Lower lobe of right lung (tissue), 2 donors: ENCODE measurements around the gene SPDYE3. TPM values are rescaled to one million over a fixed set of nuclear protein-coding genes. Genes with fewer than 3 reads are reported as not detected.
"Not testable (repeated sequence)": the region's sequence is repeated elsewhere in the genome, so short reads cannot be mapped to it uniquely, and the experiment has no call there.

Experiments used
- ATAC-seq, 2 donors: fragments of 200-7000 bp; cut with Tn5 transposase; one replicate each; pipeline ENCODE4 v1.9.1; 2020 to 2022; ENCODE audit warnings: mild to moderate bottlenecking in 2 of 2, moderate library complexity in 2 of 2
- DNase-seq: peaks from one replicate; pipeline ENCODE4 v3.0.0-alpha.2; 2020
- H3K27ac ChIP-seq: fragments of 200-600 bp; one replicate; pipeline ENCODE4 v1.8.0; 2022
- H3K27me3 ChIP-seq: fragments of 200-600 bp; one replicate; pipeline ENCODE4 v1.8.0; 2022; ENCODE audit warnings: low read depth
- H3K36me3 ChIP-seq: fragments of 200-600 bp; one replicate; pipeline ENCODE4 v1.8.0; 2022; ENCODE audit warnings: mild to moderate bottlenecking
- H3K4me1 ChIP-seq: fragments of 200-600 bp; one replicate; pipeline ENCODE4 v1.8.0; 2022
- H3K4me3 ChIP-seq: fragments of 200-600 bp; one replicate; pipeline ENCODE4 v1.8.0; 2022; ENCODE audit warnings: mild to moderate bottlenecking
- H3K9me3 ChIP-seq: fragments of 200-600 bp; one replicate; pipeline ENCODE4 v1.8.0; 2022
- intact Hi-C: fragments of 100-400 bp; cut with DNase I; formaldehyde crosslinking; loops from one replicate; pipeline ENCODE4 v1.11.0; 2022
- total RNA-seq: library from RNA; stranded (reverse); fragmentation: NEBNext Ultra II Directional; extraction: Animal tissue kit (Norgen Biotek cat#: 25700); gene quantifications from one replicate; pipeline ENCODE4 v1.2.1, GENCODE V29; 2021
- donor health status: DM: no; HTN: yes; CAD: no; lungs with severe emphysema.

The SPDYE3 gene
- total RNA-seq, 1 donor from 2014 or later = not detected

DNA sequence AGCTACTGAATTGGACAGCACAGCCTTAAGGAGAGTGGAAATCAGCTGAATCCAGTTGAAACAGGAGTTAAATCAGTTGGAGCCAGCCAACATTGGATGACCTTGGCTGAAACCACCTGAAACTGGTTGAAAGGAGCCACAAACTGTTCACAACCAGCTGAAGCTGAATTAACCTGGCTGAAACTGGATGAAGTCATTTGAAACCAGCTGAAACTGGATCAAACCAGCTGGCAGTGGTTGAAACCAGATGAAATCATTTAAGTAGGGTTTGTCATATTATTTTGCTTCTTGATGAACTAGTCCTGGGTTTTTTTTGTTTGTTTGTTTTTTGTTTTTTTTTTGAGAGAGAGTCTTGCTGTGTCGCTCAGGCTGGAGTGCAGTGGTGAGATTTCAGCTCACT is 15.3 kb upstream of the SPDYE3 start:
- H3K27me3 ChIP-seq, intact Hi-C loops, H3K9me3 ChIP-seq, ATAC-seq, H3K27ac ChIP-seq, H3K36me3 ChIP-seq, H3K4me1 ChIP-seq, DNase-seq, H3K4me3 ChIP-seq: not testable (repeated sequence)

DNA sequence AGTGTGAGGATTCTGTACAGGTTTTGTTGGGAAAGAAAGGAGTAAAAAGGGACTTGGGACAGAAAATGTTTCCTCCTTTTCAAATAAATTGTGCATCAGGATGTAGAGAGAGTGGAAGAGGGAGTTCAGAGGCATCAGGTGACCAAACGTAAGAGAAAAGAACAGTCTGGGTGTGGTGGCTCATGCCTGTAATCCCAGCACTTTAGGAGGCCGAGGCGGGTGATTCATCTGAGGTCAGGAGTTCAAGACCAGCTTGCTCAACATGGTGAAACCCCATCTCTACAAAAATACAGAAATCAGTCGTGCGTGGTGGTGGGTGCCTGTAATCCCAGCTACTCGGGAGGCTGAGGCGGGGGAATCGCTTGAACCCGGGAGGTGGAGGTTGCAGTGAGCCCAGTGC is 12.2 kb upstream of the SPDYE3 start:
- DNase-seq, ATAC-seq, H3K4me3 ChIP-seq, H3K4me1 ChIP-seq, H3K27me3 ChIP-seq, intact Hi-C loops, H3K27ac ChIP-seq, H3K36me3 ChIP-seq, H3K9me3 ChIP-seq: not testable (repeated sequence)

DNA sequence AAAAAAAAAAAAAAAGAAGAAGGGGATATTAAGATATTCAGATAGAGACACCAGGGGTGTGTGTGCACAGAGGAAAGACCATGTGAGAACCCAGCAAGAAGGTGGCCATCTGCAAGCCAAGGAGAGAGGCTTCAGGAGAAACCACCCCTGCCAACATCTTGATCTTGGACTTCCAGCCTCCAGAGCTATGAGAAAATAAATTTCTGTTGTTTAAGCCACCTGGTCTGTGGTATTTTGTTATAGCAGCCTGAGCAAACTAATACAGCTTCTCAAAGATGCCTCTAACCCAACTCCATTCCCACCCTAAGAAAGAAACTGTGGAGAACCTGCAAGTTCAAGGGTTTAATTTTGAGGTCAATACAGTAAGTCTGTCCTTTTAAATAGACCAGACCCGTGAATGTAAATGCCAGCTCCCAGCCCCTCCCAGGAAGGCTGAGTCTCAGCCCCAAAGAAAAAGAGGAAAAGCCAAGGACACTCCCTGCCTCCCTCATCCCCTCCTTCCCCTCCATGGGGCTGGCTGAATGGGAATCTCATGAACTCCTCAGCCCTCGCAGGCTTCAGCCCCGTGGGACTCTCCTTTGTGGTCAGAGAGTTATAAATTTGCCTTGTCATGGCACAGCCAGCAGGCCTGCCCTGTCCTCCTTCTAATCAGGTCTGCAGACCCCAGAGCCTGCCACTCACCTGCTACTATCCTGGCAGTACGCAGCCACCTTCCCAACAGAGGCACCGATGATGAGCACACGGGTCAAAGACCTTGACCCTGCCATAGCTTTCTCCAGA is 9.5 kb upstream of the SPDYE3 start:
- intact Hi-C loops, ATAC-seq, H3K9me3 ChIP-seq, H3K36me3 ChIP-seq, H3K4me3 ChIP-seq, H3K4me1 ChIP-seq, DNase-seq, H3K27me3 ChIP-seq, H3K27ac ChIP-seq: not testable (repeated sequence)

DNA sequence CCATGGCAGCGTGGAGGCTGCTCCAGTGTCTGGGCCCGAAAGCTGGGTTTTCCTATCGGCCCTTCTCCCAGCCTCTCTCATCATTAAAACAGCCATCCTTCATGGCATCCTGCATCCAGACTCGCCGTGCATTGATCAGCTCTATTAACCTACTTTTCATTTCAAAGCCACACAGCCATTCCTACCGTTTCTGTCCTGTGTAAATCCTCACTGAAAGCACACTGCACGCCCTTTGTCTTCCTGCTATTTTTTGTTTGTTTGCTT is 8.9 kb upstream of the SPDYE3 start:
- intact Hi-C loops, H3K36me3 ChIP-seq, H3K9me3 ChIP-seq, ATAC-seq, DNase-seq, H3K27ac ChIP-seq, H3K27me3 ChIP-seq, H3K4me3 ChIP-seq, H3K4me1 ChIP-seq: not testable (repeated sequence)

DNA sequence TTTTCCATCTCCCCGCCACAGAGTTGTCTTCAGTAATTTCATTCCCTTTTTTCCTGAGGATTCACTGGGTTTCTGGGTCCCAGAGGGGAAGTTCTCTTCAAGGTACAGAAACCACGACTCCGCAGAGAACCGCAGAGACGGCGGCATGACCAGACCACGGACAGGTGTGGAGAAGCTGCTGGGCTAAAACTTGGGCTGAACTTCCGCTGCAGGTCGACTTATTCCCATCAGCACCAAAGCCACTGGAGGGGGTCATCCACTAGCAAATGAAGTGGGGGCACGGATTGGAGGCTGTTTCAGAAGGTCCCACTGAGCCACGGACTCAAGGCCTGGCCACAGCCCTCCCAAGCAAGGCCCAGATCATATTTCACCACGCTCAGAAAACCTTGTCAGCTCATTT is 3.0 kb upstream of the SPDYE3 start:
- H3K27ac ChIP-seq, H3K9me3 ChIP-seq, H3K4me1 ChIP-seq, intact Hi-C loops, DNase-seq, H3K4me3 ChIP-seq, H3K36me3 ChIP-seq, ATAC-seq, H3K27me3 ChIP-seq: not testable (repeated sequence)

DNA sequence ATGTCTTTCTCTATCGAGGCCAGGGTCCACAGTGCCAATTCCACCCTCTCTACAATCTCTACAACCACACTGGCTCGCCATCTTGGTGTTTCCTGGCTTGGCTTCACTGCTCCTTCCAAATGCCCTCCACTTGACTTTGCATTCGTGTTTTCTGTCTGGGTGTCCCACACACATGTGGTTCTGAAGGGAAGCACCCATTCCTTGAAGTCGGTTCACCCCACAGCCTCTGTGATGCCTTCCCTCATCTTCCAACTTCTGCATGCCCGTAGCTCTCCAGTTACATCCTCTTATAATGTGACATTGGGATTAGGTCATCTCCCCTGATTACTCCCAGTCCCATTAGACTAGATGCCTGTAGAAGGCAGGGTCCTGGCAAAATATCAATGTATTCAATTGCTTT is 10.8 kb downstream of the SPDYE3 start:
- ATAC-seq, H3K4me1 ChIP-seq, H3K36me3 ChIP-seq, H3K4me3 ChIP-seq, H3K27me3 ChIP-seq, DNase-seq, intact Hi-C loops, H3K27ac ChIP-seq, H3K9me3 ChIP-seq: not testable (repeated sequence)

DNA sequence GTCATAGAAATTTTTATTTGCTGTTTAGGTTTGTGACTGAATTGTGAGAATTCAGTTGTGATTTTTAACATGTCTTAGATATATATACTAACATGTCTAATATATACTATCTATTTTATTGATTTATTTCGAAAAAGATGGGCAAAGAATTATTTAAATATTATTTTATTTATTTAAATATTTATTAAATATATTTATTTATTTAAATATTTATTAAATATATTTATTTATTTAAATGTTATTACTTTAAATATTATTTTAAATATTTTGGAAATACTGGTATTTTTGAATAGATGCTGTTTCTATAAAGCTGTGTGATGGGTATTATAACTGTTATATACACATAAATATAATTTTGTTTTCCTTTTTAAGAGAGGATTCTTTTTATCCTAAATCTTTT is 14.1 kb downstream of the SPDYE3 start:
- peaks cover 22% of the 10 kb centered on the region for H3K36me3 ChIP-seq
- H3K4me3 ChIP-seq = not testable (repeated sequence)

DNA sequence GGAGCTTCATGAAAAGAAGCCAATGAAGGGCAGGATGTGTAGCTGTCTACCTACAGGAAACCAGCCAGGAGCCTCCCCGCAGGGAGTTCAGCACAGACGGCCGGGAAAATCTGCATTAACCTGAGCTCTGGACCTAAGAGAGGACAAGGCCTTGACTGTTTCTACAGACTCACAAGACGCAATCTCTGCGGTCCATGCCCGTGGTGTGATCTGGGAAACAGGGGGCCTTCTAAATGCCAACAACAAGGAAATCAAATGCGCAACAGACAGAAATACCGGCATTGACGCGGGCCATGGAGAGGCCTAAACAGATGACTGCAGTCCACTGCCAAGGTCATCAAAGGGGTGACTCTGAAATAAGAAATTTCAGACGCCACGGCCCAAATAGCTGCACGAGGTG is 16.7 kb downstream of the SPDYE3 start:
- H3K27me3 ChIP-seq, H3K27ac ChIP-seq, H3K4me3 ChIP-seq, ATAC-seq, intact Hi-C loops, DNase-seq, H3K9me3 ChIP-seq, H3K4me1 ChIP-seq: not testable (repeated sequence)
- H3K36me3 ChIP-seq = peaks cover 41% of the 10 kb centered on the region

More for the DNA sequence above, 14.1 kb downstream of the SPDYE3 start:
- intact Hi-C loops, H3K4me1 ChIP-seq, H3K27ac ChIP-seq, H3K27me3 ChIP-seq, H3K9me3 ChIP-seq, ATAC-seq, DNase-seq: not testable (repeated sequence)

DNA sequence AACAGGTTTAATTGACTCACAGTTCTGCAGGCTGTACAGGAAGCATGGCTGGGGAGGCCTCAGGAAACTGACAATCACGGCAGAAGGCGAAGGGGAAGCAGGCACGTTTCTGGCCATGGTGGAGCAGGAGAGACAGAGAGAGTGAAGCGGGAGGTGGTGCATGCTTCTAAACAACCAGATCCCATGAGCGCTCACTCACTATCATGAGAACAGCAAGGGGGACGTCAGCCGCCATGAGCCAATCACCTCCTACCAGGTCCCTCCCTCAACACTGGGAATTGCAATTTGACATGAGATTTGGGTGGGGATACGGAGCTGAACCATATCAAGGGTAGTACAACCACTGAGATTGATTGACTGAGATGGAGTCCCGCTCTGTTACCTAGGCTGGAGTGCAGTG is 18.2 kb downstream of the SPDYE3 start:
- DNase-seq, H3K27ac ChIP-seq, H3K27me3 ChIP-seq, H3K9me3 ChIP-seq, intact Hi-C loops, H3K4me1 ChIP-seq, H3K4me3 ChIP-seq, ATAC-seq: not testable (repeated sequence)
- peaks cover 44% of the 10 kb centered on the region for H3K36me3 ChIP-seq

DNA sequence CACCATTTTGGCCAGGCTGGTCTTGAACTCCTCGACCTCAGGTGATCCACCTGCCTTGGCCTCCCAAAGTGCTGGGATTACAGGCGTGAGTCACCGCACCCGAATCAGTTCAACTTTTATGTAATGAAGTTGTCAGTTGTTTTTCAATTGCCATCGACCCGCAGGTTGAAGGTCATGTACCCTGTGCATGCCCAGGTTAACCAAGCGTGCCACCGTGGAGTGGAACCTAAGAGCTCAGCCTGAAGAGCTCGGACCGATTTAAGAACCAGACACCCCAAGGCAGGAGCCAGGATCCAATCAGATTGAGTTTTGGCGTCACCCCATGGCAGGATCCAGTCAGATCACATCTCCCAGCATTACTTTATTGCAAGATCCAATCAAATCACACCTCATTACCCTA is 19.4 kb downstream of the SPDYE3 start:
- DNase-seq, ATAC-seq, H3K4me1 ChIP-seq, H3K27ac ChIP-seq, intact Hi-C loops, H3K9me3 ChIP-seq, H3K27me3 ChIP-seq, H3K4me3 ChIP-seq: not testable (repeated sequence)
- H3K36me3 ChIP-seq = peaks cover 47% of the 10 kb centered on the region

DNA sequence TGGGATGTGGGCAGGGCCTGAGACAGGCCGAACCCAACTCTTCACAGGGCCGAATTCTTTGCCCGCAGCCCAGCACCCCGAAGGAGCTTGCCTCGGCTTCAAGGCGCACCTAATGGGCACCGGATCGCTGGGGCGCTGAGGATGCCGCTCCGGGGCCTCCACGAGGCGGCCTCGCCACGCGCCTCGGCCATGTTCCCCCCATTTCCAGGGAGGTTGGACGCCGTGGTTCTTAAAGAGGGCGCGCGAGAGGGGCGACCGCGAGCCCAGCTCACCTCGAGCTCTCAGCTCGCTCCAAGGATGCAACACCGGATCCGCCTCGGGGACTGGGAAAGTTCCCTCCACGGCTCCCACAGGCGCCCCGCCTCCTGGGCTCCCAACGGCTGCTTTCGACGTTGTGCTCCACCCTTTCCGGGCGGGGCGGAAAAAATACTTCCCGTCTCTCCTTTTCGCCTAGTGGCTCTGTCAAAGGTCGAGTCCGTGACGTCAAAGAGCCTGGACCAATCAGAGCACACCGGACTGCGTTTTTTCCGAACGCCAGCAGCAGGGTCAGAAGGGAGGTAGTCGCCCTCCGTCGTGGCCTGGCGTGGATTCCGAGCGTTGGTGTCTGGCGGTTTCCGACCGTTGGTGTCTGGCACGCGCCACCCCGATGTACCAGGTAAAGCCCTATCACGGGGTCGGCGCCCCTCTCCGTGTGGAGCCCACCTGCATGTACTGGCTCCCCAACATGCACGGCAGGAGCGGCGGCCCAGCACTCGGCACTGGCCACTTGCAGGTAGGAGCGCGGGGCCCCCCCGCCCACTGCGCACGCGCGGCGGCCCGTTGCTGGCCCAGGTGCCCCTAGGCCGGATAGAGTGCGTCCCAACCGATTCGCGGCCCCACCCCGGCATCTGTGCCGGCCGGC is 28.3 kb downstream of the SPDYE3 start:
- peak overlapping the region; percentile 94 for H3K27ac ChIP-seq
- intact Hi-C loops, H3K27me3 ChIP-seq, H3K9me3 ChIP-seq: not testable (repeated sequence)
- ATAC-seq (peak; percentile 99 to 100), DNase-seq (peak; percentile 94)
- peaks cover 14% of the 10 kb centered on the region for H3K4me1 ChIP-seq
- H3K36me3 ChIP-seq = peaks cover 28% of the 10 kb centered on the region
- H3K4me3 ChIP-seq = peak overlapping the region; percentile 68

DNA sequence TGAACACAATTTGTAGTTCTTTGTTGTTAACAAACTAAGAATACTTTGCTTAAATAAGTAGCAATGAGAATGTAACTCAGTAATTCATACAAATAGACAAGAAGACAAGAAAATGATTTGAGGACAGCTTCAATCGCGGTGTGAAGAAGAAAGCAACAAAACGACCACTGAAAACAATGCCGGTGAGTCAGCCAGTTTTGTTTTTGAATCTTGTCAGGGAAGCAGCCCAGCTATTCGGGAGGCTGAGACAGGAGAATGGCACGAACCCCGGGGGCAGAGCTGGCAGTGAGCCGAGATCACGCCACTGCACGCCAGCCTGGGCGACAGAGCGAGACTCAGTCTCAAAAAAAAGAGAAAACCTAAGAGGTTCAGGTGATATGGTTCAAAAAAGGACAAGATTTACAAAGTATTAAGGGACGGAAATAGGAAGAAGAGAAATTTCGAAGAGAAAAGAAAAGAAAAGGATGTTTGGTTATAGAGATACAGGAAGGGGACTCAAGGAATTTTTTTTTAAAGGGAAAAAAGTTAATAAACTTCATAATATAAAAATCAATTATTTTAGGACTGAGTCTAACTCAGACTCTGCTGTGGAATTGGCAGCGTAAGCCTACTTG is 30.7 kb downstream of the SPDYE3 start:
- intact Hi-C loops, DNase-seq, H3K9me3 ChIP-seq, H3K4me3 ChIP-seq, ATAC-seq, H3K27ac ChIP-seq, H3K27me3 ChIP-seq: not testable (repeated sequence)
- H3K36me3 ChIP-seq = peaks cover 45% of the 10 kb centered on the region
- peaks cover 14% of the 10 kb centered on the region for H3K4me1 ChIP-seq

DNA sequence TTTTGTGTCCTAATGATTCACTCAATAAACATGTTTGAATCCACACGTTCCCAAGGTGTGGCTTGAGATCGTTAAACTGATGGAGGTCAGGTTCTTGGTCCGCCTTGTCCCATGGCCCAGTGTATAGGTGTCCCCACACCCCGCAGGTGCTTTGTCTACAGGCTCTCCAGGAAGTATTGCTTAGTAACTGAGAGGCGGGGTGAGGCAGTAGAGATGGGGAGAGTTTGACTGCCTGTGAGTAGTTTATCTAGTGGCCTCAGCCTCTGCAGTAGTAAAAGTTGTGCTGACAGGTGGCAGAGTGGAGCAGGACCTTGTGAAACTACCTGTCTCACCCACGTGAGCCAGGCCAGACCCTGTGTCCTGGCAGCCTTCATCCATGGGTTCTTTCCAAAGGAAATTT is 33.8 kb downstream of the SPDYE3 start:
- intact Hi-C loops, DNase-seq, H3K27ac ChIP-seq, ATAC-seq, H3K9me3 ChIP-seq, H3K4me3 ChIP-seq, H3K27me3 ChIP-seq: not testable (repeated sequence)
- Histone ChIP-seq H3K36me3 (peaks cover 53% of the 10 kb centered on the region), H3K4me1 (peaks cover 15% of the 10 kb centered on the region)
